Endothelial cell (in vitro differentiated cells): ENCODE measurements around the gene CD55. TPM values are rescaled to one million over a fixed set of nuclear protein-coding genes. Genes with fewer than 3 reads are reported as not detected.

Experiments used
- DNase-seq: peaks from one replicate; pipeline ENCODE4 v3.0.0; 2021; ENCODE audit warnings: low spot score
- H3K27ac Mint-ChIP-seq: one replicate; pipeline ENCODE4 v1.8.0; 2021; ENCODE audit warnings: mixed read lengths, inconsistent platforms; ENCODE audit not compliant: unreplicated experiment
- H3K27me3 Mint-ChIP-seq: one replicate; pipeline ENCODE4 v1.8.0; 2021; ENCODE audit warnings: mild to moderate bottlenecking, moderate library complexity, mixed read lengths, inconsistent platforms; ENCODE audit not compliant: unreplicated experiment
- H3K36me3 Mint-ChIP-seq: one replicate; pipeline ENCODE4 v1.8.0; 2021; ENCODE audit warnings: mild to moderate bottlenecking, low read depth, mixed read lengths, inconsistent platforms; ENCODE audit not compliant: unreplicated experiment
- H3K4me1 Mint-ChIP-seq: one replicate; pipeline ENCODE4 v1.8.0; 2021; ENCODE audit warnings: mild to moderate bottlenecking, mixed read lengths, inconsistent platforms; ENCODE audit not compliant: unreplicated experiment
- H3K4me3 Mint-ChIP-seq: one replicate; pipeline ENCODE4 v1.8.0; 2021; ENCODE audit warnings: mild to moderate bottlenecking, mixed read lengths, inconsistent platforms; ENCODE audit not compliant: unreplicated experiment
- H3K9me3 Mint-ChIP-seq: one replicate; pipeline ENCODE4 v1.8.0; 2021; ENCODE audit warnings: mixed read lengths, inconsistent platforms; ENCODE audit not compliant: unreplicated experiment
- total RNA-seq: library from RNA; stranded (reverse); fragmentation: NEBNext Ultra II Directional; extraction: Animal tissue kit (Norgen Biotek cat#: 25700); gene quantifications from one replicate; pipeline ENCODE4 v1.2.1, GENCODE V29; 2021; ENCODE audit not compliant: unreplicated experiment
- TF ChIP-seq, protein P1 (sequence below): fragments of 200-600 bp; sonication (generic); IDR thresholded peaks from one replicate; pipeline ENCODE4 v1.5.0; 2021; ENCODE audit warnings: antibody characterized with exemption; ENCODE audit not compliant: unreplicated experiment

Gene CD55
- total RNA-seq, 1 donor from 2014 or later: 16.0 TPM

DNA sequence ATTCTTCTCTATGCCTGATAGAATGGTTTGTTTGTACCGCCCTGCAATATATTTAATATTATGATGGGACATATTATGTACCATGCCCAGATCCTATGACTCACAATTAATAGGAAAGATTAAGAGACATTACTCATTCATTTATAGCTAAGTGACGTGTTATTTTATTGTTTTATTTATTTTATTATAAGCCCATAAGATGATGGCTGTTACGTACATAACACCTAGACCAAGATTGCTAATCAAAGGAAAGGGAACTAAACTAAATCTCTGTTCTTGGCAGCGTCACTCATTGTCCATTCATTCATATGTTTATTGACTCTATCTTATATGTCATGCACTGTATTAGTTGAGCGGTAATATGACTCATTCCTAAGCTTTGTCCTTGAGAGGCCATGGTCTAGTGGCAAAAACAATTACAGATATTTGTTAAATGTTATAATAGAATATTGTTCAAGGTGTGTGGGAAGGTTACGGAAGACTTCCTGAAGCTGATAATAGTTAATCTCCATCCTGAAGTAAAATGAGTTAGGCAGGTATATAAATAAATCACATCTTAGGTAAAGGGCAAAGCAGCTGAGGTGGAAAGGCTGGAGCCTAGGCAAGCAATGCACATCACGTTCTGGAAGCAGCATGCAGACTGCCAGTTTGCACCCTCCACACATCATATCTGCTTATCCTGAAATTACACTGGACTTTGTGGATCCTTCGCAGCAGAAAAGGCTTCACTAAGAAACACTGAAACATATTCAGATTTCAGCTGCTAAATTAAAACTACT, 16.6 kb upstream of the CD55 start:
- no peak for DNase-seq
- Mint-ChIP-seq H3K27ac (no peak overlapping the region), H3K4me3 (no peak overlapping the region), H3K36me3 (no peaks in the 10 kb centered on the region), H3K9me3 (no peaks in the 10 kb centered on the region), H3K27me3 (no peaks in the 10 kb centered on the region), H3K4me1 (no peaks in the 10 kb centered on the region)
- TF ChIP-seq, protein P1, sequence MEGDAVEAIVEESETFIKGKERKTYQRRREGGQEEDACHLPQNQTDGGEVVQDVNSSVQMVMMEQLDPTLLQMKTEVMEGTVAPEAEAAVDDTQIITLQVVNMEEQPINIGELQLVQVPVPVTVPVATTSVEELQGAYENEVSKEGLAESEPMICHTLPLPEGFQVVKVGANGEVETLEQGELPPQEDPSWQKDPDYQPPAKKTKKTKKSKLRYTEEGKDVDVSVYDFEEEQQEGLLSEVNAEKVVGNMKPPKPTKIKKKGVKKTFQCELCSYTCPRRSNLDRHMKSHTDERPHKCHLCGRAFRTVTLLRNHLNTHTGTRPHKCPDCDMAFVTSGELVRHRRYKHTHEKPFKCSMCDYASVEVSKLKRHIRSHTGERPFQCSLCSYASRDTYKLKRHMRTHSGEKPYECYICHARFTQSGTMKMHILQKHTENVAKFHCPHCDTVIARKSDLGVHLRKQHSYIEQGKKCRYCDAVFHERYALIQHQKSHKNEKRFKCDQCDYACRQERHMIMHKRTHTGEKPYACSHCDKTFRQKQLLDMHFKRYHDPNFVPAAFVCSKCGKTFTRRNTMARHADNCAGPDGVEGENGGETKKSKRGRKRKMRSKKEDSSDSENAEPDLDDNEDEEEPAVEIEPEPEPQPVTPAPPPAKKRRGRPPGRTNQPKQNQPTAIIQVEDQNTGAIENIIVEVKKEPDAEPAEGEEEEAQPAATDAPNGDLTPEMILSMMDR: no peak

DNA sequence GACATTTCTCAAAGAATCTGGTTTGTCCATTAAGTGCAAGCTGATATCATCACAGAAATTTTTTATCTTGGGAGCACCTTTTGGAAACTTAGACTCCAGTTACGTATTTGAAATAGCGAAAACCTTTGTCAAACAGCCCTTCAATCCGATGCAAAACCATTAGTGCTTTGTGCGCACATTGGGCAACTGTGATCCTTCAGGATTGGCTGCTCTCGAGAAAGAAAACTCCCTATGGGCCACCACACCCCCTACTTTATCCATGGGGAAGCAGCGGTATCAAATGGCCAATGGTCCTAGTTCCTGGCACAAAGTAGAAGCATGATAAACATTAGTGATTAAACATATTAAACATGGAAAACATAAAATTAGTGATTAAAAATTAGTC, 16.0 kb upstream of the CD55 start:
- Mint-ChIP-seq H3K27me3 (no peaks in the 10 kb centered on the region), H3K4me3 (no peak overlapping the region), H3K4me1 (no peaks in the 10 kb centered on the region), H3K27ac (no peak overlapping the region), H3K36me3 (no peaks in the 10 kb centered on the region), H3K9me3 (no peaks in the 10 kb centered on the region)
- DNase-seq: no peak
- TF ChIP-seq, protein P1: no peak

DNA sequence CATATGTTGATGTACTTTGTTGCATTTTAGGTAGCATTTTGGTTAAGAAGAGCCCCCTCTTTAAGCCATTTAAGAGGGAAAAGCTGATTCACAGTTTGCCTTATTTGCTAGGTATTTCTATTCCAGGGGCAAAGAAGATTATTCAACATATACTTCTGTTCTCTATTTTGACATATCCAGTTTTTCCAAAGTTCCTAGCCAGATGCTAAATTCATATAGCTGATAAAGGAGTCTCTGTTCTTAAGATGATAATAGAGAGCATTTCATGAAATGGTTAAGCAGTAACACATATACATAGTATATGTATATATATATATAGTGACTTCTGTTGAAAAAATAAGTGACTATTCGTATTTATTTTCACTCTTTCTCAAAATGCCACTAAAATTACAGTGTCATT, 15.5 kb upstream of the CD55 start:
- H3K27ac Mint-ChIP-seq: no peak overlapping the region

DNA sequence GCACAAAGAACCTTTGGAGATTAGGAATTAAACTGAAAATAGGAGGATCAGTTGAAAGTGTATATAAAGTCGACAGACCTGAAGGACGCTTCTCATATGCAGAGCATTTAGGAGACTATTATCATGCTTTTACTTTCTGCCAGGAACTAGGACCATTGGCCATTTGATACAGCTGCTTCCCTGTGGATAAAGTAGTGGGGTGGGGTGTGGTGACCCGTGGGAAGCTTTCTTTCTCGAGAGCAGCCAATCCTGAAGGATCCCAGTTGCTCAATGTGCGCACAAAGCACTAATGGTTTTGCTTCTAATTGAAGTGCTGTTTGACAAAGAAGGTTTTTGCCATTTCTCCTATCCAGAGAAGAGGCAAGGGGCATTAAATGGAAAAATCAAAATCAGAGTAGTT, 14.9 kb upstream of the CD55 start:
- no peaks in the 10 kb centered on the region for H3K27me3 Mint-ChIP-seq
- TF ChIP-seq, protein P1: no peak
- no peak for DNase-seq
- H3K36me3 Mint-ChIP-seq: no peaks in the 10 kb centered on the region
- no peak overlapping the region for H3K4me3 Mint-ChIP-seq
- H3K9me3 Mint-ChIP-seq: no peaks in the 10 kb centered on the region
- no peak overlapping the region for H3K27ac Mint-ChIP-seq
- no peaks in the 10 kb centered on the region for H3K4me1 Mint-ChIP-seq

More for the DNA sequence above, 15.5 kb upstream of the CD55 start:
- H3K36me3 Mint-ChIP-seq: no peaks in the 10 kb centered on the region
- H3K4me1 Mint-ChIP-seq: no peaks in the 10 kb centered on the region
- H3K9me3 Mint-ChIP-seq: no peaks in the 10 kb centered on the region
- no peak for DNase-seq
- H3K27me3 Mint-ChIP-seq: no peaks in the 10 kb centered on the region
- H3K4me3 Mint-ChIP-seq: no peak overlapping the region
- TF ChIP-seq, protein P1: no peak

DNA sequence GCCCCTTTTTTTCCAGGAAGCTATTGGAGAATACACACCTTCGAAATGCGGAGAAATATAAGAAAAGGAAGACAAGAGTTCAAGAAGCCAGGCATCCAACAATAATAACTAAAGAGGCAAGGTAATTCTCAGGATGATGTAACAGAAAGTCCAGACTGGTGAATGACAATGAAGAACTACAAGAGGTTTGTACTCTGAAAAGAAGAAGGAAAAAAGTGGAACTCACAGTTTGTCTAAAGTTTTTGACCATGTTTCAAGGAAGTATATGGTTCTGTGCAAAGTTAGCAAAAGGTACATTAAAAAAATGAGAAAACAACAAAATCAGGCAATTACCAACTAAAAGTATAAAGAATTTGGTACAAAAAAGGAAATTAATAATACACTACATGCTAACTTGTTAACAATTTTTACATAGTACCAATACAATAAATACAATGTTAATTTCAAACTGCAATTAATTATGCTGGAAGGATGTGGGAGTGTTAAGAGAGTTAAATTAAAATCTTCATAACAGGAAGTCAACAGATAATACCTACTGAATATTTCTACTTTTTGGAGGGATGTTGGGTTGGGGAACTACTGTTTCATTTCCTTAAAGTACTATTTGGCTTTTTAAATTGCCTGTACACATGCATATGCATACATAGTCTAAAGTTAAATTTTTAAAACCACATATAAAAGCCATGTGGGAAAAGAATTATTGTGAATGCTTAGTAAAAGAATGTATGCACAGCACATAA, 12.9 kb upstream of the CD55 start:
- H3K36me3 Mint-ChIP-seq: no peaks in the 10 kb centered on the region
- H3K9me3 Mint-ChIP-seq: no peaks in the 10 kb centered on the region
- H3K27ac Mint-ChIP-seq: no peak overlapping the region
- H3K4me1 Mint-ChIP-seq: no peaks in the 10 kb centered on the region
- no peak overlapping the region for H3K4me3 Mint-ChIP-seq
- TF ChIP-seq, protein P1: no peak
- DNase-seq: no peak
- no peaks in the 10 kb centered on the region for H3K27me3 Mint-ChIP-seq
